Measurements from ENCODE around the gene MVB12B. TPM values are rescaled to one million over a fixed set of nuclear protein-coding genes. Genes with fewer than 3 reads are reported as not detected.
"Not testable (repeated sequence)": the region's sequence is repeated elsewhere in the genome, so short reads cannot be mapped to it uniquely, and the experiment has no call there.

Gene MVB12B
- total RNA-seq, result 47.8 TPM
- long read RNA-seq, full-length matches to known transcripts, result 9 of 84 reads
- long read RNA-seq, partial matches to known transcripts, result 2 of 84 reads
- long read RNA-seq, other reads (novel, unspliced or antisense), result 73 of 84 reads

DNA sequence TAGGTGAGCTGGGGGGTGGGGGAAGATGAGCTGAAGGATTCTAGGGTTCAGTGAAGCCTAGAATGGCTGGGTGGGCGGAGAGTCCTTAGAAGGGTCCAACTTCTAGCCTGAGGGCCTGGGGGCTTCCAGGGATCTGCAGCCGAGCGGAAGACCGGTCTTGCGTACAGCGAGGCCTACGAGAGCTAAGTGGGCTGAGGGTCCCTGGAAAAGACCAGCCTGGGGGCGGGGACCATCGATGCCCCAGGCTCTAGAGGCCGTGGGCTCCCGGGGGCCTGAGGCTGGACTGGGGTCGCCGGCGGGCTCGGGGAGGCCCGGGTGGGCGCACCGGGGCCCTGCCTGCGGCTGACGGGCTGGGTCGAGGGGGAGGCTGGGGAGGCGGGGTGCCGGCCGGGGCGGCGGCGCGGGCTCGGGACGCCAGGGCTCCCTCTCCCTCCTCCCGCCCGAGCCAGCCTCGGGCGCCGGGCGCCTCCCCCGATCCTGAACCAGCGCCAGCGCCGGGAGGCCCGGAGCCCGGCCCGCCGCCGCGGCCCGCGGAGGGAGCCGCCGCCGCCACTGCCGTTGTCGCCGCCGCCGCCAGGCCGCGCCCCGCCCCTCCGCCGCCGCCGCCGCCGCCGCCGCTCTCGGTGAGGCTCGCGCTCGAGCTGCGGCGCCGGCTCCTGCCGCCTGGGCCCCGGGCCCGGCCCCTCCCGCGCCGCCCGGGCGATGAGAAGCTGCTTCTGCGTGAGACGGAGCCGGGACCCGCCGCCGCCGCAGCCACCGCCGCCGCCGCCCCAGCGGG lies at the start of gene MVB12B:
Gene MVB12B, plus strand, starts transcription at position 602 of the 778 bp plus-strand sequence. Its CDS starts 101 bp downstream, at position 703.
- peaks cover 31% of the 10 kb centered on the region for H3K4me1 ChIP-seq
- no peak for TF ChIP-seq CTCF (IDR thresholded peaks at IDR 0.05)
- H3K36me3 ChIP-seq, result no peaks in the 10 kb centered on the region
- peak within 1 kb of the TSS; percentile 86 for H3K27ac ChIP-seq
- DNase-seq (peak; percentile 70), ATAC-seq (peak; percentile 60 to 68)
- no peaks in the 10 kb centered on the region for H3K9me3 ChIP-seq
- H3K4me3 ChIP-seq, result peak within 1 kb of the TSS; percentile 73
- H3K27me3 ChIP-seq (ENCODE audit: low read depth), result no peaks in the 10 kb centered on the region
- intact Hi-C loops (cut with DNase I), result no loop called here

GRCh38 chr9:126283799-126284465 lies 42.7 kb upstream of the MVB12B start:
- no peak for DNase-seq
- no peak overlapping the region for H3K27ac ChIP-seq
- H3K27me3 ChIP-seq (ENCODE audit: low read depth), result no peaks in the 10 kb centered on the region
- TF ChIP-seq CTCF (IDR thresholded peaks at IDR 0.05), result no peak
- H3K4me3 ChIP-seq, result no peak overlapping the region
- no peak for ATAC-seq
- no peaks in the 10 kb centered on the region for H3K9me3 ChIP-seq
- no peaks in the 10 kb centered on the region for H3K4me1 ChIP-seq
- H3K36me3 ChIP-seq, result no peaks in the 10 kb centered on the region
- intact Hi-C loops (cut with DNase I), result no loop called here

- ATAC-seq; H3K27ac ChIP-seq; DNase-seq; intact Hi-C loops (cut with DNase I); H3K27me3 ChIP-seq (ENCODE audit: low read depth); H3K36me3 ChIP-seq; H3K4me1 ChIP-seq; H3K4me3 ChIP-seq; H3K9me3 ChIP-seq: not testable (repeated sequence)
Observed at GRCh38 chr9:126285652-126286051, 41.0 kb upstream of the MVB12B start.

GRCh38 chr9:126287166-126287866 lies 39.3 kb upstream of the MVB12B start:
- intact Hi-C loops (cut with DNase I), result no loop called here
- H3K27me3 ChIP-seq (ENCODE audit: low read depth), result no peaks in the 10 kb centered on the region
- no peak overlapping the region for H3K4me3 ChIP-seq
- no peak overlapping the region for H3K27ac ChIP-seq
- no peaks in the 10 kb centered on the region for H3K9me3 ChIP-seq
- ATAC-seq, result no peak
- no peak for DNase-seq
- no peaks in the 10 kb centered on the region for H3K36me3 ChIP-seq
- H3K4me1 ChIP-seq, result no peaks in the 10 kb centered on the region
- no peak for TF ChIP-seq CTCF (IDR thresholded peaks at IDR 0.05)

GRCh38 chr9:126290871-126291270 lies 35.8 kb upstream of the MVB12B start:
- H3K27ac ChIP-seq, result no peak overlapping the region
- H3K27me3 ChIP-seq (ENCODE audit: low read depth), result peaks cover 4% of the 10 kb centered on the region
- ATAC-seq (no peak), DNase-seq (no peak)
- no peaks in the 10 kb centered on the region for H3K9me3 ChIP-seq
- intact Hi-C loops (cut with DNase I), result no loop called here
- no peak for TF ChIP-seq CTCF (IDR thresholded peaks at IDR 0.05)
- no peaks in the 10 kb centered on the region for H3K4me1 ChIP-seq
- H3K36me3 ChIP-seq, result no peaks in the 10 kb centered on the region
- no peak overlapping the region for H3K4me3 ChIP-seq
